ENCODE measurements around the gene GLIS1. TPM values are rescaled to one million over a fixed set of nuclear protein-coding genes. Genes with fewer than 3 reads are reported as not detected.

The GLIS1 gene
- total and polyA plus RNA-seq, 5 donors from 2014 or later = not detected

- H3K4me3 Mint-ChIP-seq = no peak overlapping the region
Measured at GRCh38 chr1:53663529-53664300, 75.2 kb downstream of the GLIS1 start.

GRCh38 chr1:53662951-53663350 is 76.0 kb downstream of the GLIS1 start:
- Mint-ChIP-seq H3K27ac (no peak overlapping the region), H3K27me3 (no peaks in the 10 kb centered on the region), H3K9me3 (no peaks in the 10 kb centered on the region), H3K4me1 (peaks cover 0 to 3% (median 0%) of the 10 kb centered on the region in 4 donors), H3K36me3 (no peaks in the 10 kb centered on the region), H3K4me3 (no peak overlapping the region)
- Histone ChIP-seq H3K27ac (ENCODE audit: insufficient read depth, low read length, poor library complexity, severe bottlenecking) (no peak overlapping the region), H3K27me3 (ENCODE audit: control insufficient read depth, insufficient read depth, low read length) (no peaks in the 10 kb centered on the region), H3K4me3 (ENCODE audit: low read depth, low read length) (no peak overlapping the region), H3K36me3 (ENCODE audit: control insufficient read depth, insufficient read depth, low read length) (no peaks in the 10 kb centered on the region), H3K4me1 (ENCODE audit: control insufficient read depth, insufficient read depth, low read length, poor library complexity, severe bottlenecking) (no peaks in the 10 kb centered on the region), H3K9me3 (ENCODE audit: control insufficient read depth in 2 of 2, low read length in 2 of 2) (no peaks in the 10 kb centered on the region)
- no peak for DNase-seq
- no peak for ATAC-seq (ENCODE audit: low read depth in 2 of 2)

More at GRCh38 chr1:53663529-53664300, 75.2 kb downstream of the GLIS1 start:
- H3K4me1 ChIP-seq (ENCODE audit: control insufficient read depth, insufficient read depth, low read length, poor library complexity, severe bottlenecking) = no peaks in the 10 kb centered on the region
- H3K27ac Mint-ChIP-seq = peak overlapping the region in 1 of 3 donors; percentile 3
- ATAC-seq (ENCODE audit: low read depth in 2 of 2) (no peak), DNase-seq (no peak)
- peaks cover 0 to 3% (median 0%) of the 10 kb centered on the region in 4 donors for H3K4me1 Mint-ChIP-seq
- no peaks in the 10 kb centered on the region for H3K9me3 ChIP-seq (ENCODE audit: control insufficient read depth in 2 of 2, low read length in 2 of 2)
- no peak overlapping the region for H3K27ac ChIP-seq (ENCODE audit: insufficient read depth, low read length, poor library complexity, severe bottlenecking)
- H3K9me3 Mint-ChIP-seq = no peaks in the 10 kb centered on the region
- H3K36me3 Mint-ChIP-seq = no peaks in the 10 kb centered on the region
- H3K4me3 ChIP-seq (ENCODE audit: low read depth, low read length) = no peak overlapping the region
- H3K27me3 Mint-ChIP-seq = no peaks in the 10 kb centered on the region
- no peaks in the 10 kb centered on the region for H3K36me3 ChIP-seq (ENCODE audit: control insufficient read depth, insufficient read depth, low read length)
- H3K27me3 ChIP-seq (ENCODE audit: control insufficient read depth, insufficient read depth, low read length) = no peaks in the 10 kb centered on the region

- no peak overlapping the region for H3K4me3 Mint-ChIP-seq
- no peaks in the 10 kb centered on the region for H3K9me3 Mint-ChIP-seq
- peaks cover 0 to 3% (median 0%) of the 10 kb centered on the region in 4 donors for H3K4me1 Mint-ChIP-seq
- H3K9me3 ChIP-seq (ENCODE audit: control insufficient read depth in 2 of 2, low read length in 2 of 2) = no peaks in the 10 kb centered on the region
- H3K27ac ChIP-seq (ENCODE audit: insufficient read depth, low read length, poor library complexity, severe bottlenecking) = no peak overlapping the region
- H3K36me3 Mint-ChIP-seq = no peaks in the 10 kb centered on the region
- H3K27me3 ChIP-seq (ENCODE audit: control insufficient read depth, insufficient read depth, low read length) = no peaks in the 10 kb centered on the region
- H3K4me1 ChIP-seq (ENCODE audit: control insufficient read depth, insufficient read depth, low read length, poor library complexity, severe bottlenecking) = no peaks in the 10 kb centered on the region
- no peak overlapping the region for H3K4me3 ChIP-seq (ENCODE audit: low read depth, low read length)
- H3K27me3 Mint-ChIP-seq = no peaks in the 10 kb centered on the region
- no peaks in the 10 kb centered on the region for H3K36me3 ChIP-seq (ENCODE audit: control insufficient read depth, insufficient read depth, low read length)
- no peak for ATAC-seq (ENCODE audit: low read depth in 2 of 2)
- H3K27ac Mint-ChIP-seq = no peak overlapping the region
- DNase-seq = no peak
Measured at GRCh38 chr1:53662169-53662568, 76.8 kb downstream of the GLIS1 start.

- Histone ChIP-seq H3K36me3 (ENCODE audit: control insufficient read depth, insufficient read depth, low read length) (no peaks in the 10 kb centered on the region), H3K4me3 (ENCODE audit: low read depth, low read length) (no peak overlapping the region), H3K27ac (ENCODE audit: insufficient read depth, low read length, poor library complexity, severe bottlenecking) (no peak overlapping the region), H3K4me1 (ENCODE audit: control insufficient read depth, insufficient read depth, low read length, poor library complexity, severe bottlenecking) (no peaks in the 10 kb centered on the region), H3K27me3 (ENCODE audit: control insufficient read depth, insufficient read depth, low read length) (no peaks in the 10 kb centered on the region), H3K9me3 (ENCODE audit: control insufficient read depth in 2 of 2, low read length in 2 of 2) (no peaks in the 10 kb centered on the region)
- Mint-ChIP-seq H3K27ac (no peak overlapping the region), H3K4me1 (peaks cover 0 to 3% (median 0%) of the 10 kb centered on the region in 4 donors), H3K4me3 (no peak overlapping the region), H3K27me3 (no peaks in the 10 kb centered on the region), H3K36me3 (no peaks in the 10 kb centered on the region), H3K9me3 (no peaks in the 10 kb centered on the region)
- DNase-seq (no peak), ATAC-seq (ENCODE audit: low read depth in 2 of 2) (no peak)
Measured at GRCh38 chr1:53661496-53661895, 77.5 kb downstream of the GLIS1 start.

- no peaks in the 10 kb centered on the region for H3K27me3 Mint-ChIP-seq
- H3K36me3 ChIP-seq (ENCODE audit: control insufficient read depth, insufficient read depth, low read length) = no peaks in the 10 kb centered on the region
- no peak overlapping the region for H3K27ac ChIP-seq (ENCODE audit: insufficient read depth, low read length, poor library complexity, severe bottlenecking)
- H3K9me3 Mint-ChIP-seq = no peaks in the 10 kb centered on the region
- no peak overlapping the region for H3K4me3 Mint-ChIP-seq
- ATAC-seq (ENCODE audit: low read depth in 2 of 2) (no peak), DNase-seq (no peak)
- H3K4me3 ChIP-seq (ENCODE audit: low read depth, low read length) = no peak overlapping the region
- no peak overlapping the region for H3K27ac Mint-ChIP-seq
- peaks cover 0 to 2% (median 0%) of the 10 kb centered on the region in 4 donors for H3K4me1 Mint-ChIP-seq
- no peaks in the 10 kb centered on the region for H3K9me3 ChIP-seq (ENCODE audit: control insufficient read depth in 2 of 2, low read length in 2 of 2)
- H3K27me3 ChIP-seq (ENCODE audit: control insufficient read depth, insufficient read depth, low read length) = no peaks in the 10 kb centered on the region
- no peaks in the 10 kb centered on the region for H3K4me1 ChIP-seq (ENCODE audit: control insufficient read depth, insufficient read depth, low read length, poor library complexity, severe bottlenecking)
- no peaks in the 10 kb centered on the region for H3K36me3 Mint-ChIP-seq
Measured at GRCh38 chr1:53660666-53661065, 78.3 kb downstream of the GLIS1 start.

GRCh38 chr1:53659436-53659835 is 79.5 kb downstream of the GLIS1 start:
- ATAC-seq (ENCODE audit: low read depth in 2 of 2) = no peak
- no peak for DNase-seq
- H3K9me3 ChIP-seq (ENCODE audit: control insufficient read depth in 2 of 2, low read length in 2 of 2) = no peaks in the 10 kb centered on the region
- H3K27ac ChIP-seq (ENCODE audit: insufficient read depth, low read length, poor library complexity, severe bottlenecking) = no peak overlapping the region
- no peak overlapping the region for H3K4me3 ChIP-seq (ENCODE audit: low read depth, low read length)
- Mint-ChIP-seq H3K4me1 (no peaks in the 10 kb centered on the region), H3K36me3 (no peaks in the 10 kb centered on the region), H3K27ac (no peak overlapping the region), H3K27me3 (no peaks in the 10 kb centered on the region), H3K4me3 (no peak overlapping the region), H3K9me3 (no peaks in the 10 kb centered on the region)
- H3K4me1 ChIP-seq (ENCODE audit: control insufficient read depth, insufficient read depth, low read length, poor library complexity, severe bottlenecking) = no peaks in the 10 kb centered on the region
- H3K27me3 ChIP-seq (ENCODE audit: control insufficient read depth, insufficient read depth, low read length) = no peaks in the 10 kb centered on the region
- no peaks in the 10 kb centered on the region for H3K36me3 ChIP-seq (ENCODE audit: control insufficient read depth, insufficient read depth, low read length)

- Histone ChIP-seq H3K27me3 (ENCODE audit: control insufficient read depth, insufficient read depth, low read length) (no peaks in the 10 kb centered on the region), H3K36me3 (ENCODE audit: control insufficient read depth, insufficient read depth, low read length) (no peaks in the 10 kb centered on the region), H3K4me3 (ENCODE audit: low read depth, low read length) (no peak overlapping the region), H3K4me1 (ENCODE audit: control insufficient read depth, insufficient read depth, low read length, poor library complexity, severe bottlenecking) (no peaks in the 10 kb centered on the region), H3K27ac (ENCODE audit: insufficient read depth, low read length, poor library complexity, severe bottlenecking) (no peak overlapping the region), H3K9me3 (ENCODE audit: control insufficient read depth in 2 of 2, low read length in 2 of 2) (no peaks in the 10 kb centered on the region)
- Mint-ChIP-seq H3K4me3 (no peak overlapping the region), H3K4me1 (no peaks in the 10 kb centered on the region), H3K27ac (no peak overlapping the region), H3K27me3 (no peaks in the 10 kb centered on the region), H3K9me3 (no peaks in the 10 kb centered on the region), H3K36me3 (no peaks in the 10 kb centered on the region)
- ATAC-seq (ENCODE audit: low read depth in 2 of 2) (no peak), DNase-seq (no peak)
Measured at GRCh38 chr1:53658489-53659230, 80.3 kb downstream of the GLIS1 start.
